NCI-H1092 (cell line): ENCODE measurements around the gene STPG1.
A peak's percentile ranks its signal among the peaks of the same experiment; 100 is the strongest.
"Not testable (repeated sequence)": the region's sequence is repeated elsewhere in the genome, so short reads cannot be mapped to it uniquely, and the experiment has no call there.

Experiments
- DNase-seq: peaks from one replicate; lab custom pipeline; 2025; lab: John Stamatoyannopoulos, UW

Gene STPG1, protein sequence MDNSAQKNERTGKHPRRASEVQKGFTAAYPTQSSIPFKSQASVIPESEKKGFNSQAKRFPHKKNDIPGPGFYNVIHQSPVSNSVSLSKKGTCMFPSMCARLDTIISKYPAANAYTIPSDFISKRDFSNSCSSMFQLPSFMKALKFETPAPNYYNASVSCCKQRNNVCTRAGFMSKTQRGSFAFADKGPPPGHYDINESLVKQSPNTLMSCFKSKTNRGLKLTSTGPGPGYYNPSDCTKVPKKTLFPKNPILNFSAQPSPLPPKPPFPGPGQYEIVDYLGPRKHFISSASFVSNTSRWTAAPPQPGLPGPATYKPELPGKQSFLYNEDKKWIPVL

DNA sequence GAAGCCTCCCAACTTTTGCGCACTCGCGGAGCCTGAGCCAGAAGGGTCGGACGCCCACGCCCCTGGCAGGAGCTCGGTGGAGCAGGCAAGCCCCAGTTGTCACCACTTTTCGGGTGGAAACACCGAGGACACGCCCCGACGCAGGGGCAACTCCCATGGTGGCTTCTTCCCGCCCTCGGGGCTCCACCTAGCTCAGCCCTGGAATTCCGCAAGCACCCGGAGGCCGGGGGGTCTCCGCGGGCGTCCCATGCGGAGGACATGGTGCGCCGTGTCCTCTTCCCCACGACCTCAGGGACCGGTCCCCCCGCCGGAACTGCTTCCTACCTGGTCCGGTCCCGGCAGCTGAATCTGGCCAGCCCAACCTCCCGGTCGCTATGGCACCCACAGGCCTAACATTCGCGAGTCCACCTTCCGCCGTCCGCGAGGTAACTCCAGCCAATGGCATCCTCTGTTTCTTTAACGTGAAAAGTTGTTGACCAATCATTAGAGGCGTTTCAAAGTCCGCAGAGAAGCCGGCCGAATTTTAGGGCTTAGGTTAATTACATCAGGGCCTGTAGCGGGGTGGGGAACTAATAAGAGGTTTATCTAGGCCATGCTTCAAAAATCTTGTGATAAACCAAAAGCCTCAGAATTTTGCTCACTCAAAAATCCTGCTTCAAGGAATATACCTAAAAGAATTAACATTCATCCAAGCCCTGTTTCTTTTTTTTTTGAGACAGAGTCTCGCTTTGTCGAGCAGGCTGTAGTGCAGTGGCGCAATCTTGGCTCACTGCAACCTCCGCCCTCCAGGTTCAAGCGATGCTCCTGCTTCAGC lies at the start of gene STPG1:
STPG1 (minus strand) TSS at position 433 of the 814 bp plus-strand sequence. CDS start 12,394 bp downstream, outside the sequence.
- DNase-seq = peak; percentile 81

- not testable (repeated sequence) for DNase-seq
These were observed 48.5 kb upstream of the STPG1 start for GRCh38 chr1:24462128-24462527.

- no peak for DNase-seq
These were observed 46.1 kb upstream of the STPG1 start for GRCh38 chr1:24459551-24460266.

DNA sequence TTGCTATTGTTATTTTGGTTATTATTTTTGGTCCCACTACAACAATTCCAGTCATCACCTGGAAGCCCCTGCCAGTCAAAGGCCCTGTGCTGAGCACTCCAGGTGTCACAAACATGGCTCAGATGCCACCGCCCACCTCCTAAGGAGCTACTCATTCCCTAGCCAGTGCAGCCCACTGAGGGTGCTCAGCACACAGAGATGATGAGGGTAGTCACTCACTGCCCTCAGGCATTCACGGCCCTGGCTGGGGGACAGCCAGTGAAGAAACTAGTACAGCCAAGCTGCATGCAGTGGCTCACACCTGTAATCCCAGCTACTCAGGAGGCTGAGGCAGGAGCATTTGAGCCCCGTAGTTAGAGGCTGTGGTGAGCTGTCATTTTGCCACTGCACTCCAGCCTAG lies 44.3 kb upstream of the STPG1 start:
- DNase-seq = no peak

DNA sequence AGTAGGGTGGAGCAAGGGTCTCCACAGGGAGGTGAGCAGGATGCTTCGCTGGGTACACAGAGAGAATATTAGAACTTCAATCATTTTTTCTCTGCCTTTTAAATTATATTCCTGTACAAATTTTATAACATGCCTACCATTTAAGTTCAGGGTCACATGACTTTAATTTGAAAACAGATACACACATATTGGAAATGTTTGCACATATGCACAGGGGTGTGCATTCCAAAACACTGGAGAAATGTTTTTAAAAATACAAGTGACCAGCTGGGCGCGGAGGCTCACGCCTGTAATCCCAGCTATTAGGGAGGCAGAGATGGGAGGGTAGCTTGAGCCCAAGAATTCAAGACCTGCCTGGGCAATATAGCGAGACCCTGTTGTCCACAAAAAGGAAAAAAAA lies 41.7 kb upstream of the STPG1 start:
- DNase-seq = no peak

DNA sequence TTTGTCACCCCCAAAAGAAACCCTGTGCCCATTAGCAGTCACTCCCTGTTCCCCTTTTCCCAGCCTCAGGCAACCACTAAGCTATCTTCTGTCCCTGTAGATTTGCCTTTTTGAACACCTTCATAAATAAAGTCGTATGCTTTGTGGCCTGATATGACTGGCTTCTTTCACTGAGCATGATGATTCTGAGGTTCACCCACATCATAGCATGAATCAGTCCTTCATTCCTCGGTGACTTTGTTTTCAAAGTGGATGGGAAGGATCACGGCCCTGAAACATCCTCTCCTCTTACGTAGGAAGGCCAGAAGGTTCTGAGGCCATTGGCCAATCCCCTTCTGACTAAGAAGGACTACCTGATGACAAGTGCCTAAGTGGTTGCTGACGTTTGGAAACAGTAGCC lies 41.1 kb upstream of the STPG1 start:
- no peak for DNase-seq

DNA sequence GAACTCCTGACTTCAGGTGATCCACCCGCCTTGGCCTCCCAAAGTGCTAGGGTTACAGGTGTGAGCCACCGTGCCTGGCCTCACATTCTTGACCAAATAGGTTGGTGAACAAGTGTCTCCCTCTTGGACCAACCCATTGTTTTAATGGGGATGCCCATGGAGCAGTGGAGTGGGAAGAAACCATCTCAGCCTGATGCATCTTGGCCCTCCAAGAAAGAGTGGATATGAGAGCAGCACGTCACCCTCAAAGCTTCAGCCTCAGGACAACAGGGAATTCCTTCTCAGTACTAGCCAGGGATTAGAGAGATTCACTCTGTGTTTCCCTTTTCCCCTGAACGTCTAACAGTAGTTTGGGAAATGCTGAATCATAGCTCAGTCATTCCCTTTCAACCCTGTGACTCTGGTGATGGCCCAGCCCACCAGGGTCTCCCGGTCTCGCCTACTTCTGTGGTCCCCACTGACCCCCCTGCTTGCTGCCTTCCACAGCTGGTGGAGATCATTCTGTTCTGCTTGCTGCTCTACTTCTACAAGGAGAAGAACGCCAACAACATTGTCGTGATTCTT lies 39.4 kb upstream of the STPG1 start:
- no peak for DNase-seq

DNA sequence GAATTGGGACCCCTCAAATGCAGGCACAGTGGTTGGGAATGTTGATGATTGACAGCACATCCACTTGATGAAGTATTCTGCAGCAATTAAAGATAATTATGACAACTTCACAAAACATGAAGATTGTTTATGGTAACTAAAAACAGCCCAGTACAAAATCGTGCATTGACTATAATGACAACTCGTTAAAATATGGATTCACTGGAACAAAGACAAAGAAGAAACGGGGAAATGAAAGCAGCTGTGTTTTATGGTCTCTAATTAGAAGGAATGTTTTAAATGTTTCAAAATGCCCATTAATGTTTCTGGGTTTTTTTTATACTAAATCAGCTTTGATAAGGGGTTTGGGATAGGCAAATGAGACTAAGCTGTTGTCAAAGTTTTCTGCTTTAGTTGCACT lies 38.2 kb upstream of the STPG1 start:
- DNase-seq = no peak

GRCh38 chr1:24450857-24451397 lies 37.3 kb upstream of the STPG1 start:
- no peak for DNase-seq

DNA sequence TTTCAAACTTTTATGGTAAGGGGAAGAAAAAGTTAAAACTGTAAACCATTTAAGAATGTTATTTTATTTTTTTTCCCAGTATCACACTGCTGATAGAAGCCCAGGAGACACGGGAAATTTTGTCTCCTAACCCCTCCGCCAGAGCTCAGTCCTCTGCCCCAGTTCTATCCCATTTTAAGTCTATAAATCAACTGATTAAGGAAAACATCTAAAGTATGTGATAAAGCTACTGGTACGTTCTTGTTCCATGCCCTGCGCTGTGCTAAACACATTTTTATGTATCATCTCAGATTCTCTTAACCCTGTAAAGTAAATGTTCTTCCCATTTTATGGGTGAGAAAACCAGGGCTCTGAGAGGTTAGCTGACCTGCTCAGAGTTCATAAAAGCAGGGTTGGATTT lies 36.7 kb upstream of the STPG1 start:
- no peak for DNase-seq

- DNase-seq = not testable (repeated sequence)
These were observed 32.9 kb upstream of the STPG1 start for GRCh38 chr1:24446446-24446845.

DNA sequence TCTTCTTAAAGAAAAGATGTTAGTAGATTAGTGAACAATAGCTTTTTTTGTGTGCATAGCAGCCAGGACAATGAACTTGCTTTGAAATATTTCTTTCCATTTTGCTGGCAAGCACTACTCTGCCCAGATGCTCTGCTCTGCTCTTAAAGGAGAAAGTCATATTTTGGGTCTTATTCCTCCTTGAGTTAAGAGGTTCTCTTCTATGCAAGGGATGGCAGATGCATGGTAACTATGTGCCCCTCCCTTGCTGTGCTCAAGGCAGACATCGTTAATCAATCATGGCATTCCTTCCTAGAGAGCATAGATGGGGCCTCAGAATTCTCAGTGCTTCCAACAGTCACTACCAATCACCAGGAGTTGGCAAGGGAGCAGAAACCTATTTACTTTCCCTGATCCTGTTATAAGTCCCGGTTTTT lies 29.7 kb upstream of the STPG1 start:
- DNase-seq = no peak

DNA sequence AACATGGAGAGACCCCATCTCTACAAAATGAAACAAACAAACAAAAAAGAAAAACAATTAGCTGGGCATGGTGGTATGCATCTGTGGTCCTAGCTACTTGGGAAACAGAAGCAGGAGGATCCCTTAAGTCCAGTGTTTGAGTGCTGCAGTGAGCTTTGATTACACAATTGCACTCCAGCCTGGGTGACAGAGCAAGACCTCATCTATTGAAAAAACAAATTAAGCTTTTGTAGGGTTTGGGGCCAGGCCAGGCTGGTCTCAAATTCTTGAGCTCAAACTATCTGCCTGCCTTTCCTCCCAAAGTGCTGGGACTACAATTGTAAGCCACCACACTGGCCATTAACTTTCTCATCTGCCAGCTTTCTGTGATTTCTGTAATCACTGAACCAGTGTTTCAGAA lies 29.2 kb upstream of the STPG1 start:
- DNase-seq = no peak

DNA sequence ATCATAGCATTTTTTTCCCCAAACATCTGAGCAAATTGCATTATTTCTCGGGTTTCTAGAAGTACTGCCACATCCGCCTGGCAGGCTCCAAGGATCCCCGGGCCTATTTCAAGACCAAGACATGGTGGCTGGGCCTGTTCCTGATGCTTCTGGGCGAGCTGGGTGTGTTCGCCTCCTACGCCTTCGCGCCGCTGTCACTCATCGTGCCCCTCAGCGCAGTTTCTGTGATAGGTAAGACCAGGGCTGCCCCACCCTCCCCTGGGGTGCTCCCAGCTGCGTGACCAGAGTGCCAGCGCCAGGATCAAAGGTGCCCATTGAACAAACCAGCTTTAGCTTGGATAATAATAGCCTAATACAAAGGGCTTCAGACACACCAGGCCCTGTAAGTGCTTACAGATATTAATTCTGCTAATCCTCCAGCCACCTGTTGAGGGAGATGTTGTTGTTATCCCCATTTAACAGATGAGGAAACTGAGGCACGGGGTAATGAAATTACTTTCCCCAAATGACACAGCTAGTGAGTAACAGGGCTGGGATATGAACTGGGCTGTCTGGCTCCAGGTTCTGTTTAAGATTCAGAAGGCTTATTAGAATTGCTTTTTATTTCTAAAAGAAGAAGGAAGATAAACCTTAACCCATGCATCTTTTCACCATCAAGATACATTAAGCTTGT lies 28.6 kb upstream of the STPG1 start:
- DNase-seq = no peak

- no peak for DNase-seq
These were observed 27.9 kb upstream of the STPG1 start for GRCh38 chr1:24441480-24441879.

- DNase-seq = no peak
These were observed 26.9 kb upstream of the STPG1 start for GRCh38 chr1:24440436-24440835.

DNA sequence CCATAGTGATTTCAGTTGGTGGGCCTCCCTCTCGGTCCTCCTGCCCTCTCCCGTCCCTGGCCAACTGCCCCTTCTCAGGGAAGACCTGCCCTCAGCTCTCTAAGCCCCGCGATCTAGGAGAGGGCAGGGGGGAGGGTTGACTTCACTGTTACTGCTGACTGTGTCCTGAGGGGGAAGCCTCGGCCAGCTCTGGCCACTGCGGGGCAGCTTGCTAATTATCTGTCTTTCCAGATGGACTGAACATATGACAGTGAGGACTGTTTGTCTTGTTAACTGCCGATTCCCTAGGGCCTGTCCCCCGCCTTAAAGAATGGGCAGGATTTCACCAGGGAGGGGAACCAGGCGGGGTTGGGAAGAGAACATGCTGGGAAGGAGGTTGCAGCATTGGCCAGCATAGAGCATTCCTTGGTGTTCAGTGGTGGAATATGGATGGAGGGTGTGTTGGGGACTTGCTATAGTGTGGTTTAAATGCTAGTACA lies 24.9 kb upstream of the STPG1 start:
- no peak for DNase-seq

DNA sequence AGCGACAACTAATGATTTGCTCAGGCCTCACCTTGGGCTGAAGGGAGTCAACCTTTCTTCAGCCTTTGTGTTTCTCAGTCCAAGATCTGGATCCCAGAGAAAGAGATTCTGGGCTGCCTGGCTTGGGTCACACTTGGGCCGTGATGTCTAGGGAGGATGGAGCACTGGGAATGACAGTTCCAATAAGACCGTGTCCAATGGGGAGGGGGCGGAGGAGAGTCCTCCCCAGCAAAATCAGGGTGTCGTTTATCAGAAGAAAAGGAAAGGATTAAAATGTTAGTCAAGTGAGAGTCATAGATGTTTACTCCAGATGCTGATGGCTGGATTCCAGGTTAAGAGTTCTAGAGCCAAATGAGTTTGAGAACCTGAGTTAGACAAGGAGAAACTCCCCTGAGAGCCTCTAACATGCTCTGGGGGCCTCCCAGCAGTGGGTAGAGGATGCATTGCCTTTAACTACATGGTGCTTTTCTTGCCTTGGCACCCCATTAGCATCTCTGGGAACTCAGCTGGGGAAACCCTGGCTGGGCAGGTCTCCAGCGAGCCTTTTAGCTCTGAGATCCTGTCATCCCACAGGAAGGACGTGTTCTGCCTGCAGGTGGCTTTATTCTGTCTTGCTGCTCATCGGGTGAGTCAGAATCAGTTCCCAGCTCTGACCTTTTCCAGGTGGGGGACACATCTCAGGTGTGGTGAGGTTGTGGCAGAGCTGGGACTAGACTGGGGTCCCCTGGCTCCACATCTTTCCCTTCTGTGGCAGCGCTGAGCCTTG lies 24.2 kb upstream of the STPG1 start:
- DNase-seq = no peak

DNA sequence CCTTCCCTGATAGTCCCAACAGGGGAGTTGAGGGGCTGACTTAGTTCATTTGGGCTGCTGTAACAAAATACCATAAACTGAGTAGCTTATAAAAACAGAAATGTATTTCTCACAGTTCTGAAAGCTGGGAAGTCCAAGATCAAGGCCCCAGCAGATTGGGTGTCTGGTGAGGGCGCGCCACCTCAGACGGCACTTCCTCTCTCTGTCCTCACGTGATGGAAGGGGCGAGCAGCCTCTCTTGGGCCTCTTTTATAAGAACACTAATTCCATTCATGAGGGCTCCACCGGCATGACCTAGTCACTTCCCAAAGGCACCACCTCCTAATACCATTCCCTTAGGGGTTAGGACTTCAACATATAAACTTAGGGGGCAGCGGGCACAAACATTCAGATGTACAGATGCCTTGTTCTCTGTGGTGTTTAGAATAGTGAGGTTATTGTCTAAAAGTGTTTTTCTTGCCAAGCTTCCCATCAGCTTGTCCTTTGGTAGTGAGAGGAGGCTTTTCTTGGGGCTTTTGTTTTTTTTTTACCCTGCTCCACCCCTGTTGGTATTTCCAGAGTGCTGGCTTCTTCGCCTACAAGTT lies 22.3 kb upstream of the STPG1 start:
- no peak for DNase-seq

GRCh38 chr1:24427545-24427862 lies 13.9 kb upstream of the STPG1 start:
- peak; percentile 51 for DNase-seq
